NCI-H1105 treated with DMSO at 0.1 percent for 48 hours (cell line): ENCODE data around the gene P2RY11.

Experiments used
- DNase-seq: peaks from one replicate; lab custom pipeline; 2025; lab: John Stamatoyannopoulos, UW

P2RY11 gene

GRCh38 chr19:10093295-10094186 lies 18.0 kb upstream of the P2RY11 start:
- no peak for DNase-seq

- no peak for DNase-seq
These were observed 15.9 kb upstream of the P2RY11 start for GRCh38 chr19:10095622-10095947.

- DNase-seq, result peak; percentile 89
These were observed 15.4 kb upstream of the P2RY11 start for GRCh38 chr19:10095948-10096614.

- DNase-seq, result no peak
These were observed 14.9 kb upstream of the P2RY11 start for GRCh38 chr19:10096615-10096963.

GRCh38 chr19:10100163-10100785 lies 11.2 kb upstream of the P2RY11 start:
- DNase-seq, result no peak

- DNase-seq, result no peak
These were observed 8.7 kb upstream of the P2RY11 start for GRCh38 chr19:10102787-10103236.

- DNase-seq, result no peak
These were observed 7.4 kb upstream of the P2RY11 start for GRCh38 chr19:10104130-10104513.

- DNase-seq, result no peak
These were observed 6.6 kb upstream of the P2RY11 start for GRCh38 chr19:10104665-10105508.

- no peak for DNase-seq
These were observed 5.9 kb upstream of the P2RY11 start for GRCh38 chr19:10105509-10106099.

GRCh38 chr19:10106100-10106936 lies 5.2 kb upstream of the P2RY11 start, which contains the start of gene PPAN:
Gene PPAN (plus strand): TSS chr19:10106362. CDS start chr19:10106395, 33 bp downstream.
- DNase-seq, result peak; percentile 97

GRCh38 chr19:10107254-10107653 lies 4.2 kb upstream of the P2RY11 start:
- DNase-seq, result no peak

GRCh38 chr19:10107817-10108367 lies 3.6 kb upstream of the P2RY11 start:
- no peak for DNase-seq

GRCh38 chr19:10109528-10109927 lies 2.0 kb upstream of the P2RY11 start:
- DNase-seq, result no peak

- DNase-seq, result no peak
These were observed 1.2 kb upstream of the P2RY11 start for GRCh38 chr19:10110076-10110971.

GRCh38 chr19:10110972-10111317 lies 548 bp upstream of the P2RY11 start:
- DNase-seq, result no peak

GRCh38 chr19:10112037-10112761 lies 706 bp downstream of the P2RY11 start:
- DNase-seq, result no peak

GRCh38 chr19:10112895-10113591 lies 1.6 kb downstream of the P2RY11 start:
- DNase-seq, result peak; percentile 40

GRCh38 chr19:10113592-10113963 lies 2.1 kb downstream of the P2RY11 start:
- DNase-seq, result no peak
